ENCODE measurements around the gene MTOR.

The MTOR gene

GRCh38 chr1:11059155-11059967, 203.0 kb downstream of the MTOR start:
- peak in 1 of 2 experiments; percentile 53 for DNase-seq

GRCh38 chr1:11058595-11059154, 203.7 kb downstream of the MTOR start:
- DNase-seq = no peak

GRCh38 chr1:11058026-11058425, 204.3 kb downstream of the MTOR start:
- no peak for DNase-seq

- no peak for DNase-seq
These were observed 204.9 kb downstream of the MTOR start for GRCh38 chr1:11057477-11057876.

All from stimulated activated CD4-positive, alpha-beta T cell treated with anti-CD3 and anti-CD28 coated beads, Interleukin-4, amount 100 ng/mL, for 4 hours (primary cell).